ENCODE results near the gene KRT85.
"Not testable (repeated sequence)": the region's sequence is repeated elsewhere in the genome, so short reads cannot be mapped to it uniquely, and the experiment has no call there.

The KRT85 gene

GRCh38 chr12:52366738-52367485 is at the start of gene KRT85:
KRT85 (minus strand) TSS chr12:52367481; CDS start chr12:52367405, 76 bp downstream.
- DNase-seq (ENCODE audit: low read depth): no peak

GRCh38 chr12:52416795-52417194 is 49.5 kb upstream of the KRT85 start:
- no peak for DNase-seq (ENCODE audit: low read depth)

DNA sequence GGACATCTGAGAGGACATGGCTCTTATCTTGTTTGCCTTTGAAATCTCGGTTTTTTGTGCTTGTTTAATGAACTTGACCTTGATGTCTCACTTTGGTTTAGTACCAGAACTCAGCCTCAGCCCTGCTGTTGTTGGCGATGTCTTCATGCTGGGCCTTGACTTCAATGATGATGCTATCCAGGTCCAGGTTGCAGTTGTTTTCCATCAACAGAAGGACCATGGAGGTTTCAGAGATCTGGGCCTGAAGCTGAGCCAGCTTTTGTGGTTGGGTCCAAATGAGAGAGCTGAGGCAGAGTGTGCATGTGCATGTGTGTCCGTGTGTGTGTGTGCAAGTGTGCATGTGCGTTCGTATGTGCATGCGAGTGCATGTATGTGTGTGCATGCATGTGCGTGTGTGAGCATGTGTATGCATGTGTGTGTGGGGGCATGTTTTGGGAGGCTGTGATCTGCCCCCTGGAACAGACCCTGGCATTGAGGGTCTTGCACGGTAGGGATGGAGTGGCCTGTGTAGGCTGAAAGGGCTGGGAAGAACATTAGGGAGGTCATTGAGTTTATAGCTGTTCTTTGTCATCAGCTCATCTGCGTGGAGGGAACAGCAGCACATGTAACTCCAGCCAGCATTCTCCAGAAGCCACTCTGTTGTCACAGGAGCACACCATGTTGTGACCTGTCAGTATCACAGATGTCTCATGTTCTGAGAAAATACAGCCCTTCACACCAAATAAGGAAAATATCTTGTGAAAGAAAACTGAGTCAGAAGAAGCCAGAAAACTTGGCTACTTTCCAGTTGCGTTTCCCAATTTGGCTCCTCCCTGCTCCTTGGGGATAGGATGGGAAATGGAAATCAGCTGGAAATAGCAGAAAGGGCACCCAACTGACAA is 48.8 kb upstream of the KRT85 start:
- DNase-seq (ENCODE audit: low read depth): peak; percentile 57

DNA sequence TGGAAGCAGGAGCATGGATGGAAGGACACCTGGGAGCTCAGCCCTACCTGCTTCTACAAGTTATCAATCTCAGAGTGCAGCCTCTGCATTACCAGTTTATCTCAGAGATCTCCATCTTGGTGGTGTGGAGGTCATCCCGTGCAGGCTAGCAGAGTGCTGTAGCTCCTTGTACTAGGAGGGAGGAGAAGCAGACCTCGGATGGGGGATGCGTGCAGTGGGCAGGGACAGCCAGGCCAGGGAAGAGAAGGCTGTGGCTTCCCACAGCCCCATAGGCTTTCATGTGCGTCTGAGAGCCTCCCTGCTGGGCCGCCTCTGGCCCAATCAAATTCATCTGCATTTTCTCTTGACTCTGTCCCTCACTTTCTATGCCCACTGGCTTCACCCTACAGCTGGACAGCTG is 47.7 kb upstream of the KRT85 start:
- DNase-seq (ENCODE audit: low read depth): no peak

GRCh38 chr12:52413782-52414345 is 46.6 kb upstream of the KRT85 start:
- no peak for DNase-seq (ENCODE audit: low read depth)

- DNase-seq (ENCODE audit: low read depth): no peak
Observed at GRCh38 chr12:52413202-52413601, 45.9 kb upstream of the KRT85 start.

- no peak for DNase-seq (ENCODE audit: low read depth)
Observed at GRCh38 chr12:52411815-52412214, 44.5 kb upstream of the KRT85 start.

GRCh38 chr12:52410589-52411248 is 43.4 kb upstream of the KRT85 start:
- not testable (repeated sequence) for DNase-seq (ENCODE audit: low read depth)

- DNase-seq (ENCODE audit: low read depth): no peak
Observed at GRCh38 chr12:52407918-52408317, 40.6 kb upstream of the KRT85 start.

- DNase-seq (ENCODE audit: low read depth): no peak
Observed at GRCh38 chr12:52405922-52406385, 38.7 kb upstream of the KRT85 start, which contains the start of gene KRT82. KRT82 (minus strand) TSS chr12:52406335; CDS start chr12:52406277, 58 bp downstream.

DNA sequence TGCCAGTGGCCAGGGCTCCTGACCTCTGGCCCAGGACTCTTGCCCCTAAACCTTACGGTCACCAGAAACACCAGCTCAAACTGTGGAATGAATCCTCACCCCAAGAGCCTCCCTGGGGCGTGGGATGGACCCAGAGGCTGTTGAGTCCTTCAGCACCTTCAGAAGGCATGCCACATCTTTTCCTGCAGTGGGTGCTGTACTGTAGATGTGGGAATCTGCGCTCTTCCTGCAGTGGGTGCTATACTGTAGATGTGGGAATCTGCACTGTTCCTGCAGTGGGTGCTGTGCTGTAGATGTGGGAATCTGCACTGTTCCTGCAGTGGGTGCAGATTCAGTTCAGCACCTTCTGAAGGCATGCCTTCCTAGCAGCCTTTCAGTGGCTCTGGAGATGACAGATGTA is 37.7 kb upstream of the KRT85 start:
- no peak for DNase-seq (ENCODE audit: low read depth)

- no peak for DNase-seq (ENCODE audit: low read depth)
Observed at GRCh38 chr12:52403561-52403960, 36.3 kb upstream of the KRT85 start.

DNA sequence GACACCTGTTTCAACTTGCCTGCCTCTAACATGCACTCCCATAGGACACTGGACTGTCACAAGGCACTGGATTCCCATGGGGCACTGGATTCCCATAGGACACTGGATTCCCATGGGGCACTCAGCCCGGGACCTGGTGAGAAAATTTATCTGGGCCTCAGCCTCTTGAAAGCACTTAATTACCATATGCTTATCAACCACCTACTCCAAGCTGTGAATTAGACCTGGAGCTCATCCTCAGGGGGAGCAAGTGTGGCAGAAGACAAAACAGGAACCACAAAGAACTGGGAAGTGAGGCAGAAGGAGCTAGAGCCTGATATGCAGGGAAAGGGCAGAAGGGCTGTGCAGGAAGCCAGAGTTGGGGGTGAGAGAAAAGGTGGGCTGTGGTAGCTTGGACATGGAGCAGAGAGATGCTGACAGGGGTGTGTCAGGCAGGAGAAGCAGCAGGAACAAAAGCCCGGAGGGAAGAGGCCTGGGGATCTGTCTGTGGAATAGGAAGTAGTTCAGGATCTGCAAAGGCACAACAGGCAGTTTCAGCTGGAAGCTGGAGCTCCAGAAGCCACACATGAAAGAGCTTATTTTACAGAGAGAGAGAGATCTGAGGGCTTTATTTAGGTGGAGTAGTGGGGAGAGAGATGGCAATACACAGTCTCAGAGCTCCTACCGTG is 35.7 kb upstream of the KRT85 start:
- DNase-seq (ENCODE audit: low read depth): no peak

DNA sequence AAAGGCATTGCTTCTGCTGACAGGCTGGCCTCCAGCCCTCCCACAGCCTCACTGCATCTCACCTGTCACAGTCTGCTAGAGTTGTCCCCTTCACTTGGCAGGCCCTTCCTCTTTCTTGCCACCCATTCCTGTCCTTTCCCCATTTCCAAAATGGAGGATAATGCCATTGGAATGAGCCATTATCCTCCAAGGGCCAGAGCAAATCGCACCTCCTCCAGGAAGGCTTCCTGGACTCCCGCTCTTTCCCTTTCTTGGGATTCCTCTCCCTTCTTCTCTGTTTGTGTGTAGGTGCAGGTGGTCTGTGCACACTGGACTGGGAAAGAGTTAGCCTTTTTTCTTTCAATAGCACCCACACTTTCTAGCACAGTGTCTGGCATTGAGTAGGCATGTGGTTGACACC is 35.1 kb upstream of the KRT85 start:
- DNase-seq (ENCODE audit: low read depth): no peak

- no peak for DNase-seq (ENCODE audit: low read depth)
Observed at GRCh38 chr12:52401926-52402325, 34.6 kb upstream of the KRT85 start.

DNA sequence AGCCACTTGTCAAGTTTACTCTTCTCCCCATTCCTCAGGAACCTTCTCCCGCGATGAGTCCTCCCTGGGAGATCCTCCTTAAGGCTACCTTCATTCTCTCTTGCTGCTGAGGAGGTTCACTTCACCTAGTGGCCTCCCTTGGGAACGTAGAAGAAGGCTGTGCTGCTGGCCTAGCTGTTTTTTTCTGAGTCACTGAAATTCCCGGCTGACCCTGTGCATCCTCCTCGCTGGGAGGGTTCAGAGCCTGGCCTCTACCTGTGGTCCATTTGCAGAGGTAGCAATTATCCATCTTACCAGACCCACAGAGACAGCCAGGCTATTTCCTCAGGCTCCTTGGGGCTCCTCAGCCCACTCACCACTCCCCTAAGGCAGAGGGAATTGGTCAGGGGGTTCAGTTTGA is 34.2 kb upstream of the KRT85 start:
- no peak for DNase-seq (ENCODE audit: low read depth)

GRCh38 chr12:52400906-52401305 is 33.6 kb upstream of the KRT85 start:
- no peak for DNase-seq (ENCODE audit: low read depth)

- no peak for DNase-seq (ENCODE audit: low read depth)
Observed at GRCh38 chr12:52399756-52400155, 32.5 kb upstream of the KRT85 start.

DNA sequence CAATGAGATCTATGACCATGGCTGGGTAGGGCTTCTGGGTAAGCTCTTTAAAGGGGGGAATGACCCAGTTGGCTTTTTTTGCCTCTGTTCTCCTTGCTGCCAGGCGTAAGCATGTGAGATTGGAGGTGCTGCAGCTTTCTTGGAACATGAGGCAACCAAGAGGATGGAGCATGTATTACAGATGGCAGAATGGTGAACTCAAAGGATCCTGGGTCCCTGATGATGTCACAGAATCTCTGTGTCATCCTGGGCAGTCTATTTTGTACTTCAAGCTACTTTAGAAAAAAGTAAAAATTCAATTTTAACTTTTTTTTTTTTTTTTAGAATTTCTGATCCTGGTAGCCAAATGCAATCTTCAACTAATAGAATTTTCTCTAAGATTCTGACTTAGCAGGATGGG is 30.9 kb upstream of the KRT85 start:
- DNase-seq (ENCODE audit: low read depth): no peak

GRCh38 chr12:52396656-52397055 is 29.4 kb upstream of the KRT85 start:
- DNase-seq (ENCODE audit: low read depth): no peak

DNA sequence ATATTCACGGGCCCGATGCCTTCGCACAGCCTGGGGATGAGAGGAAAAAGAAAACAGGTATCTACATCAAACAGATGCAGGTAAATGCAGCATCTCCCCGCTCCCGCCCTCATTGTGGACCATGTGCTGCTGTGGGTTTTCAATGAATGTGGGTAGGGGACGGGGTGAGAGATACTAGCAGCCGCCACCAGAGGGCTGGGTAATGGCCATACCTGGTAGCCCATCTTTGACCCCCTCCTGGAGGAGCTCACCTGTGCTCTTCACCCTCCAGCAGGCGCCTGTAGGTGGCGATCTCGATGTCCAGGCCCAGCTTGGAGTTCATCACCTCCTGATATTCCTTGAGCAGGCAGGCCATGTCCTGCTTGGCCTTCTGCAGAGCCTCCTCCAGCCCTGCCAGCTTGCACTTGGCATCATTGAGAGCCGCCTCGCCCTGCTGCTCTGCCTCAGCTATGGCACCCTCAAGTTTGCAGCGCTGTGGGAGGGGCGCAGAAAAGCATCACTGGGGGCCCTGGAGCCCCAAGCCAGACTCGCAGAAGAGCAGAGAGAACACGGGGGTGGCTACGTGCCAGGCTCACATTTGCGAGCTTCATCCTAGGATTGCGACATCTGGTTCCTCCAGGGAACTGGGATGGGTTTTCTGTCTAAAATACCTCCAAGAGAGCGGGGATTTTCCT is 28.6 kb upstream of the KRT85 start:
- no peak for DNase-seq (ENCODE audit: low read depth)

All from GM04504 (cell line).